Transverse colon (tissue), 4 donors: ENCODE measurements around the gene LRP1B.

Experiments
- CTCF ChIP-seq, 5 experiments: fragments of 200-600 bp in 3 of 5; fragments of 450-650 bp in 2 of 5; sonication (generic) in 3 of 5; IDR thresholded peaks; 1 replicate in 2 of 5; 2 replicates in 3 of 5; pipeline ENCODE4 v1.5.1; 2016 to 2017; ENCODE audit warnings: antibody characterized with exemption in 5 of 5, inconsistent platforms in 3 of 5, mild to moderate bottlenecking in 2 of 5, moderate library complexity in 1 of 5
- EP300 ChIP-seq: sonication (generic); formaldehyde crosslinking; IDR thresholded peaks from one replicate; pipeline ENCODE4 v1.6.1; 2017; ENCODE audit warnings: antibody characterized with exemption, low read depth
- POLR2A ChIP-seq: fragments of 450-650 bp; IDR thresholded peaks from one replicate; pipeline ENCODE4 v1.6.1; 2016; ENCODE audit warnings: antibody characterized with exemption, mild to moderate bottlenecking, moderate library complexity
- POLR2AphosphoS5 ChIP-seq, 3 donors: sonication (generic); formaldehyde crosslinking; IDR thresholded peaks; one replicate each; pipeline ENCODE4 v1.6.1; 2016; ENCODE audit warnings: antibody characterized with exemption in 3 of 3

GRCh38 chr2:140417504-140417903, 1713.3 kb downstream of the LRP1B start:
- TF ChIP-seq CTCF (IDR thresholded peaks at IDR 0.05) = no peak
- TF ChIP-seq POLR2A = no peak
- TF ChIP-seq POLR2AphosphoS5 (IDR thresholded peaks at IDR 0.05) = no peak
- TF ChIP-seq EP300 = no peak
